ENCODE results near the gene LARP6.

Gene LARP6

GRCh38 chr15:70802629-70803028 is 51.3 kb downstream of the LARP6 start:
- TF ChIP-seq CTCF (conservative IDR thresholded peaks at IDR 0.05; ENCODE audit: low read length) (no peak), EZH2phosphoT487 (IDR thresholded peaks at IDR 0.05; ENCODE audit: borderline replicate concordance) (no peak)
- no peak overlapping the region for H2AFZ ChIP-seq (ENCODE audit: low read length)

GRCh38 chr15:70801109-70801508 is 52.8 kb downstream of the LARP6 start:
- Histone ChIP-seq H3K4me1 (ENCODE audit: insufficient read depth, low read length, poor library complexity, severe bottlenecking) (no peaks in the 10 kb centered on the region), H3K9ac (ENCODE audit: low read depth, low read length, poor library complexity, severe bottlenecking) (no peak overlapping the region), H3K9me2 (replicated peaks; ENCODE audit: low read depth, low read length) (no peaks in the 10 kb centered on the region), H2AFZ (ENCODE audit: low read length) (no peak overlapping the region), H3F3A (ENCODE audit: low read depth) (no peaks in the 10 kb centered on the region), H3K4me2 (ENCODE audit: low read depth, low read length, poor library complexity, severe bottlenecking) (no peak overlapping the region), H3K79me2 (ENCODE audit: insufficient read depth, low read length) (no peaks in the 10 kb centered on the region), H3K4me3 (ENCODE audit: low read length, poor library complexity, severe bottlenecking) (no peak overlapping the region), H3K36me3 (ENCODE audit: insufficient read depth, low read length) (no peaks in the 10 kb centered on the region), H3K27me3 (ENCODE audit: insufficient read depth, low read length, poor library complexity, severe bottlenecking) (no peaks in the 10 kb centered on the region), H4K20me1 (ENCODE audit: insufficient read depth, low read length, poor library complexity, severe bottlenecking) (no peaks in the 10 kb centered on the region), H3K9me3 (ENCODE audit: insufficient read depth, low read depth, low read length) (no peaks in the 10 kb centered on the region)
- TF ChIP-seq CTCF (conservative IDR thresholded peaks at IDR 0.05; ENCODE audit: low read length) = no peak
- no peak for TF ChIP-seq EZH2phosphoT487 (IDR thresholded peaks at IDR 0.05; ENCODE audit: borderline replicate concordance)

More at GRCh38 chr15:70802629-70803028, 51.3 kb downstream of the LARP6 start:
- H3K4me3 ChIP-seq (ENCODE audit: low read length, poor library complexity, severe bottlenecking) = no peak overlapping the region
- H3K4me1 ChIP-seq (ENCODE audit: insufficient read depth, low read length, poor library complexity, severe bottlenecking) = peaks cover 9% of the 10 kb centered on the region
- H3K9me3 ChIP-seq (ENCODE audit: insufficient read depth, low read depth, low read length) = no peaks in the 10 kb centered on the region
- no peaks in the 10 kb centered on the region for H4K20me1 ChIP-seq (ENCODE audit: insufficient read depth, low read length, poor library complexity, severe bottlenecking)
- H3K36me3 ChIP-seq (ENCODE audit: insufficient read depth, low read length) = no peaks in the 10 kb centered on the region
- no peak overlapping the region for H3K9ac ChIP-seq (ENCODE audit: low read depth, low read length, poor library complexity, severe bottlenecking)
- no peaks in the 10 kb centered on the region for H3K27me3 ChIP-seq (ENCODE audit: insufficient read depth, low read length, poor library complexity, severe bottlenecking)
- no peaks in the 10 kb centered on the region for H3K9me2 ChIP-seq (replicated peaks; ENCODE audit: low read depth, low read length)
- H3K4me2 ChIP-seq (ENCODE audit: low read depth, low read length, poor library complexity, severe bottlenecking) = no peak overlapping the region
- no peaks in the 10 kb centered on the region for H3F3A ChIP-seq (ENCODE audit: low read depth)
- no peaks in the 10 kb centered on the region for H3K79me2 ChIP-seq (ENCODE audit: insufficient read depth, low read length)

DNA sequence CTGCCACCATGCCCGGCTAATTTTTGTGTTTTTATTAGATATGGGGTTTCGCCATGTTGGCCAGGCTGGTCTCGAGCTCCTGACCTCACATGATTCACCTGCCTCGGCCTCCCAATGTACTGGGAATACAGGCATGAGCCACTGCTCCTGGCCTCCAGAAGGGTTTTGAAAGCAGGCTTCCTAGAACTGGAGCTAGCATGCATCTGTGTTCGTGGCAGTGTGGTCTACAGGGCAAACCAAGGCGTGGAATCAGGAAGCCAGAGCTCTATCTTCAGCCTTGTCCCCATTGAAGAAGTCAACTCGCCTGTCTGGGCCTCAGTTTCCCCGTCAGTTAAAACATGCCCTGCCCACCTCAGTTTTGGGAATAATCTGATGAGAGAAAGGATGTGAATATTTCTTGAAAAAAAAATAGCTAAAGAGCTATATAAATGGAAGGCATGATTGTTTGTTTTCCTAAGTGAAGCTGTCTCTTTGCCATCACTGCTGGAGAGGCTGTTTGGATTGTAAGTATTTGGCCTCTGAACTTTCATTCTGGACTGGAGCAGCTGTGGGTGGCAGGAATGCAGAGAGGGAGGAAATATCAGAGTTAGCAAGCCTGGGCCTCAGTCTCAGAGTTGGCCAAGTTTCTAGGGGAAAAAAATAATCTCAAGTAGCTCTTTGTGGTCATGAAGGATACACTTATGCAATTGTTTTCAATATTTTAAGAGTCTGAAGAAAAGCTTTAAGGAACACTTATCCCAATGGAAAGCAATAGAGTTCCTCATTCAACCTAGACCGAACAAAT is 54.1 kb downstream of the LARP6 start:
- Histone ChIP-seq H2AFZ (ENCODE audit: low read length) (no peak overlapping the region), H3K9ac (ENCODE audit: low read depth, low read length, poor library complexity, severe bottlenecking) (no peak overlapping the region), H3K79me2 (ENCODE audit: insufficient read depth, low read length) (no peaks in the 10 kb centered on the region), H3F3A (ENCODE audit: low read depth) (no peaks in the 10 kb centered on the region), H3K4me2 (ENCODE audit: low read depth, low read length, poor library complexity, severe bottlenecking) (no peak overlapping the region), H3K4me1 (ENCODE audit: insufficient read depth, low read length, poor library complexity, severe bottlenecking) (no peaks in the 10 kb centered on the region), H3K36me3 (ENCODE audit: insufficient read depth, low read length) (no peaks in the 10 kb centered on the region), H4K20me1 (ENCODE audit: insufficient read depth, low read length, poor library complexity, severe bottlenecking) (no peaks in the 10 kb centered on the region), H3K4me3 (ENCODE audit: low read length, poor library complexity, severe bottlenecking) (no peak overlapping the region), H3K9me2 (replicated peaks; ENCODE audit: low read depth, low read length) (no peaks in the 10 kb centered on the region), H3K9me3 (ENCODE audit: insufficient read depth, low read depth, low read length) (no peaks in the 10 kb centered on the region), H3K27me3 (ENCODE audit: insufficient read depth, low read length, poor library complexity, severe bottlenecking) (no peaks in the 10 kb centered on the region)
- no peak for TF ChIP-seq CTCF (conservative IDR thresholded peaks at IDR 0.05; ENCODE audit: low read length)
- no peak for TF ChIP-seq EZH2phosphoT487 (IDR thresholded peaks at IDR 0.05; ENCODE audit: borderline replicate concordance)

All from Loucy (cell line).